ENCODE data around the gene IQGAP2.

DNA sequence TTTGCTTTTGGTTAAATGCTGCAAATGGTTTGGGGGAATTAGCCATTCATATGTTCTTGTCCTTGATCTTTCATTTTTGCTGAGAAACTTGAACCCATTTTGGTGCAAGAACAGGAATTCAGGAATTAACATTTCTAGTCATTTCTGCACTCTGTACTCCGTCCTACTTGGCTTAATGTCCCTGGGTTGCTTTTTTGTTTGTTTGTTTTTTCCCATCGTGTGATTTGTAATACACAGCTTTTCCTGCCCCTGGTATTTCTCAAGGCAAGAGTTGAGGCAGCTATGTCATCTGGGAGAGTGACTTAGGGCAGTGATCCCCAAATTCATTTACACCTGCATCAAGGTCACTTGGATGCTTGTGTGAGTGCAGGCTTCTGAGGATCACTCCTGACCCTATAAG lies 71.3 kb downstream of the IQGAP2 start:
- TF ChIP-seq, protein P1, sequence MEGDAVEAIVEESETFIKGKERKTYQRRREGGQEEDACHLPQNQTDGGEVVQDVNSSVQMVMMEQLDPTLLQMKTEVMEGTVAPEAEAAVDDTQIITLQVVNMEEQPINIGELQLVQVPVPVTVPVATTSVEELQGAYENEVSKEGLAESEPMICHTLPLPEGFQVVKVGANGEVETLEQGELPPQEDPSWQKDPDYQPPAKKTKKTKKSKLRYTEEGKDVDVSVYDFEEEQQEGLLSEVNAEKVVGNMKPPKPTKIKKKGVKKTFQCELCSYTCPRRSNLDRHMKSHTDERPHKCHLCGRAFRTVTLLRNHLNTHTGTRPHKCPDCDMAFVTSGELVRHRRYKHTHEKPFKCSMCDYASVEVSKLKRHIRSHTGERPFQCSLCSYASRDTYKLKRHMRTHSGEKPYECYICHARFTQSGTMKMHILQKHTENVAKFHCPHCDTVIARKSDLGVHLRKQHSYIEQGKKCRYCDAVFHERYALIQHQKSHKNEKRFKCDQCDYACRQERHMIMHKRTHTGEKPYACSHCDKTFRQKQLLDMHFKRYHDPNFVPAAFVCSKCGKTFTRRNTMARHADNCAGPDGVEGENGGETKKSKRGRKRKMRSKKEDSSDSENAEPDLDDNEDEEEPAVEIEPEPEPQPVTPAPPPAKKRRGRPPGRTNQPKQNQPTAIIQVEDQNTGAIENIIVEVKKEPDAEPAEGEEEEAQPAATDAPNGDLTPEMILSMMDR (conservative IDR thresholded peaks at IDR 0.05; ENCODE audit: low read depth, low read length): no peak
- no peak for TF ChIP-seq EZH2phosphoT487 (IDR thresholded peaks at IDR 0.05; ENCODE audit: borderline replicate concordance, low read length)

All from PC-3 (cell line).